ENCODE results near the gene FGFR2.

DNA sequence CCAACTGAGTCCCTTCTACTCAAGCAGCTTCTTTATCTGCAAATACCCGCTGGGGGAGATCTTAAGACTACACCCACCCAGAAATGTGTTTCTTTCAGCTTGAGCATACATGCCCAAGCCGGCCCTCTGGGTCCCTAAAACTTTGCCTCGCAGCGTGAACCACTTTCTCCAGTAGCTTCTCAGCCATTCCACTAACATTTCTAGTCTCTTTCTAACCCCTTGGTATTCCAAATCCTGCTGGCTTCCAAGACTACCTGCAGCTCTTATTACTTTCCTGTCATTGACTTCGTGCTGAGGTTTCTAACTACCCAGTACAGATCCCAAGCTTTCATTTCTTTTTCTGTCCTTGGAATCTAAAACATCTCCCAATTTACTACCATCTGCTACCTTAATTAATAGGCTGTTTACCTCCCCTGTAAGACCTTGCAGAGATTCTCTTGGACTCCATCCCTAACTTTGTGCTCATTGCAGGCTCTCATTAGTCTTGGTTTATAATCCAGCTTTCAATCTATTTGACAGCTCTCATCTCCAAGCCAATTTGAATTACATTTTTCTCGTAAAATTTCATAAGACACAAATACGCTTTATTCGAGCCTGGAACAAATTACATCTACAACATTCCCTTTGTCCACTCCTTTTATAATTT lies 153.6 kb downstream of the FGFR2 start:
- no peak for TF ChIP-seq POLR2AphosphoS5 (IDR thresholded peaks at IDR 0.05)
- no peak for TF ChIP-seq POLR2A (IDR thresholded peaks at IDR 0.05)

Data from suprapubic skin (tissue), 4 donors.